Upper lobe of right lung (tissue), 1 donor: Measurements from ENCODE around the gene PMP22. TPM values are rescaled to one million over a fixed set of nuclear protein-coding genes. Genes with fewer than 3 reads are reported as not detected.

Experiments
- ATAC-seq: fragments of 200-7000 bp; cut with Tn5 transposase; one replicate; pipeline ENCODE4 v1.9.1; 2020; ENCODE audit warnings: mild to moderate bottlenecking, moderate library complexity
- DNase-seq: peaks from one replicate; pipeline ENCODE4 v3.0.0-alpha.2; 2020
- H3K27ac ChIP-seq: fragments of 200-600 bp; one replicate; pipeline ENCODE4 v1.8.0; 2022
- H3K27me3 ChIP-seq: fragments of 200-600 bp; one replicate; pipeline ENCODE4 v1.8.0; 2022; ENCODE audit warnings: mild to moderate bottlenecking
- H3K36me3 ChIP-seq: fragments of 200-600 bp; one replicate; pipeline ENCODE4 v1.8.0; 2022
- H3K4me1 ChIP-seq: fragments of 200-600 bp; one replicate; pipeline ENCODE4 v1.8.0; 2022
- H3K4me3 ChIP-seq: fragments of 200-600 bp; one replicate; pipeline ENCODE4 v1.8.0; 2022; ENCODE audit warnings: mild to moderate bottlenecking
- H3K9me3 ChIP-seq: fragments of 200-600 bp; one replicate; pipeline ENCODE4 v1.8.0; 2022
- intact Hi-C: fragments of 100-400 bp; cut with DNase I; formaldehyde crosslinking; loops from one replicate; pipeline ENCODE4 v1.11.0; 2022
- total RNA-seq: library from RNA; stranded (reverse); fragmentation: NEBNext Ultra II Directional; extraction: Animal tissue kit (Norgen Biotek cat#: 25700); gene quantifications from one replicate; pipeline ENCODE4 v1.2.1, GENCODE V29; 2021
- TF ChIP-seq, protein P1 (sequence below): fragments of 200-600 bp; IDR thresholded peaks from one replicate; pipeline ENCODE4 v1.8.0; 2022; ENCODE audit warnings: antibody characterized with exemption
- donor health status: DM: no; HTN: yes; CAD: no; lungs with severe emphysema.

Gene PMP22
- total RNA-seq, 1 donor from 2014 or later, result 157 TPM

DNA sequence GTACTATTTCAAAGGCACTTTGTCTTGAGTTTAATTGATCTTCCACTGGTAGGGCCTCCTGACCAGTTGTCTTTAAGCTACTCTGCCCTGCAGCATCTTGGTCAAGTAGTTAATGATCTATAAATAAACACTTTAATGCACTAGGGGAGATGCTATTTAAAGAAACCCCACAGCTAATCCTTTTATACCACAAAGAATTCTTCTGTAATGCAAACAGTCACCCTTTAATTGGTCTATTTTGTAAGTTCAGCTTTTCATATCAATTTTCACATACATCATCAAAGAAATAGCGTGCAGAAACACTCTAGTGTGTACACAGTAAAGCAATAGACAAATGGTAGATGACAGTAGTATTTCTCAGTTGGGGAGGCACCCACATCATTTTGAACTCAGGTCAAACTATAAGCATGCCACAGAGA lies 70.3 kb downstream of the PMP22 start:
- no peaks in the 10 kb centered on the region for H3K36me3 ChIP-seq

DNA sequence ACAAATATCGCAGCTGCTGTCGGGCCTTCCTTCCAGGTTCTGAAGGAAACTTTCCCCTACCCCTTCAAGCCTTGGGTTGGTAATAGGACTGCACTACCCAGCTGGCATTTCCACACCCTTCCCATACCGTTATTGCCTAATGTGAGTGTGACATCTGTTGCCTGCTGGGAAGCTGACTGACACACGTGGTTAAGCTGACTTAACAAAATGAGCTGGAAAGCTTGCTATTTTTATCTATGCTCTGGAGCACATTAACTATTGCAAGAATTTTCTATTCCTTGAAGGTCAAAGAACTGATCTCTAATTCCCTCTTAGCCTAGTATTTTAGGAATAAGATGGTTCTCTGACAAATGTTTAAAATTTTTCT lies 79.5 kb downstream of the PMP22 start:
- intact Hi-C loops, result no loop called here
- H3K9me3 ChIP-seq, result no peaks in the 10 kb centered on the region
- no peaks in the 10 kb centered on the region for H3K27me3 ChIP-seq
- DNase-seq (no peak), ATAC-seq (peak; percentile 74)
- H3K4me1 ChIP-seq, result peaks cover 9% of the 10 kb centered on the region
- TF ChIP-seq, protein P1, sequence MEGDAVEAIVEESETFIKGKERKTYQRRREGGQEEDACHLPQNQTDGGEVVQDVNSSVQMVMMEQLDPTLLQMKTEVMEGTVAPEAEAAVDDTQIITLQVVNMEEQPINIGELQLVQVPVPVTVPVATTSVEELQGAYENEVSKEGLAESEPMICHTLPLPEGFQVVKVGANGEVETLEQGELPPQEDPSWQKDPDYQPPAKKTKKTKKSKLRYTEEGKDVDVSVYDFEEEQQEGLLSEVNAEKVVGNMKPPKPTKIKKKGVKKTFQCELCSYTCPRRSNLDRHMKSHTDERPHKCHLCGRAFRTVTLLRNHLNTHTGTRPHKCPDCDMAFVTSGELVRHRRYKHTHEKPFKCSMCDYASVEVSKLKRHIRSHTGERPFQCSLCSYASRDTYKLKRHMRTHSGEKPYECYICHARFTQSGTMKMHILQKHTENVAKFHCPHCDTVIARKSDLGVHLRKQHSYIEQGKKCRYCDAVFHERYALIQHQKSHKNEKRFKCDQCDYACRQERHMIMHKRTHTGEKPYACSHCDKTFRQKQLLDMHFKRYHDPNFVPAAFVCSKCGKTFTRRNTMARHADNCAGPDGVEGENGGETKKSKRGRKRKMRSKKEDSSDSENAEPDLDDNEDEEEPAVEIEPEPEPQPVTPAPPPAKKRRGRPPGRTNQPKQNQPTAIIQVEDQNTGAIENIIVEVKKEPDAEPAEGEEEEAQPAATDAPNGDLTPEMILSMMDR, result no peak
- no peak overlapping the region for H3K4me3 ChIP-seq
- no peak overlapping the region for H3K27ac ChIP-seq
- no peaks in the 10 kb centered on the region for H3K36me3 ChIP-seq

More for the DNA sequence above, 70.3 kb downstream of the PMP22 start:
- Histone ChIP-seq H3K27me3 (no peaks in the 10 kb centered on the region), H3K27ac (no peak overlapping the region), H3K4me1 (no peaks in the 10 kb centered on the region), H3K4me3 (no peak overlapping the region), H3K9me3 (peaks cover 2% of the 10 kb centered on the region)
- no peak for DNase-seq
- intact Hi-C loops, result no loop called here
- TF ChIP-seq, protein P1, result no peak
- ATAC-seq, result no peak

DNA sequence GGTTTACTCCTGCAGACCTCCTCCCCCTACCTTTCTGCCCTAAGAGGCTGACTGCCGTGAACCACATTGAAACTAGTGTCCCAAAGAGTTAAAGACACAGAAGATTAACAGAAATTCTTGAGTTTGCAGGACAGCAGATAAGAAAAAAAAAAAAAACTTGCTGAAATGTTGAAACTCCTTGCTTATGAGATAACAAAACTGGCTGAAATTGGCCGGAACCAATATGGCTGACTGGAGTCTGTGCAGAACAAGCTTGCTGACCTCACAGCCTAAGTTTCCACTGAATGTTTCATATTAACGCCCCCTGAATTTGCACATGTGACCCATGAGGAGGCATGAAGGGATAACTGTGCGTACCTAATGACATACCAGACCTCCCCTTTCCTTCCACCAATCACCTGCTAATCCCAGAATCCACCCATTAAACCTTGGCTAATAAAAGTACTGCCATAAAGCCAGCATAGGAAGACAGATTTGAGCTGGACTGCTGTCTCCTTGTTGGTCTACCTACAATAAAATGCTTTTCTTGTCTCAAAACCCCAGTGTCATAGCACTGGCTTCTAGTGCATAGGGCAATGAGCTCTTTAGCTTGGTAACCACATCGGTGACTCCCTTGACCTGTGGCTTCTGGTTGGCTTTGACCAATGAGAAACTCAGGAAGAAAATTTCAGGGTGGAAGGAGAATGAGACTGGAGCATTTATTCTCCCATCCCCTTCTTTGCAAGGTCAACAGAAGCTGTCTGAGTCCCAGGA lies 80.1 kb downstream of the PMP22 start:
- Histone ChIP-seq H3K9me3 (no peaks in the 10 kb centered on the region), H3K4me1 (peaks cover 9% of the 10 kb centered on the region), H3K27ac (no peak overlapping the region), H3K36me3 (no peaks in the 10 kb centered on the region), H3K4me3 (no peak overlapping the region), H3K27me3 (no peaks in the 10 kb centered on the region)
- TF ChIP-seq, protein P1, result no peak
- DNase-seq (no peak), ATAC-seq (no peak)
- intact Hi-C loops, result no loop called here

DNA sequence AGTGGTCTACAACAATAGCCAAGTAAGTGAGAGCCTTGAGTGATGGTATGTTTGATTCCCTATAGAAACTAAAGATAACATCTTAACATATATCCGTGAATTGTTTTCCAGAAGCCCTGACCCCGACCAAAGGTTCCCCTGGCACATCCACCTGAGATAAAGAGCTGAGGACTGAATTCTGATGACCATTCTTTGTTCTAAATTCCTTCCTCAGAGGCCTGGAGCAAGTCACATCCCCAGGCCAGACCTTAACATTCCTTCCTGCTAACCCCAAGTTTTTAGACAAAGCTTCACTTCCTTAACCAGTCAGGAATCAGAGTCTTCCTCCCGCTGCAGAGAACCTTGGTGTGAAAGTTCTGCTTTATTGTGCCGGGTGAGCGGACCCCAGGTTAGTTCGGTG lies 83.3 kb downstream of the PMP22 start:
- H3K9me3 ChIP-seq, result no peaks in the 10 kb centered on the region
- ATAC-seq (no peak), DNase-seq (no peak)
- TF ChIP-seq, protein P1, result no peak
- intact Hi-C loops, result no loop called here
- no peaks in the 10 kb centered on the region for H3K27me3 ChIP-seq
- H3K4me3 ChIP-seq, result no peak overlapping the region
- no peak overlapping the region for H3K27ac ChIP-seq
- H3K4me1 ChIP-seq, result peaks cover 9% of the 10 kb centered on the region
- H3K36me3 ChIP-seq, result no peaks in the 10 kb centered on the region

DNA sequence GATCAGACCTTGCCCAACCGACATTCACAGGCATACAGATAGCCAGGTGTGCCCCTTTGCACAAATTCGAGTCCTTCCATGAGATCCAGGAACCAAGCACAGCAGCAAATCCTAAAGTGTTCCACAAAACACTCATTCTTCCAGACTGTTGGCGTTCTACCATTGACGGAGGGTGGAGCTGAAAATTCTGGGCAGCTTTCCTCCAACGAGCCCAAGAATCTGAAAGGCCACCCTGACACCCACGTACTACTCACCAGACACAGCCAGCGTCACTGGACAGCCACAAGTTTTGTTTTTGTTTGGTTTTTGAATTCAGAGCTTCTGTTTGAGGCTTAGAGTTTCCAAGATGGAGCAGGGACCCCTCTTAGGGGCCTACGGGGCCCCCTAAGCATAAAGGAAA lies 83.8 kb downstream of the PMP22 start:
- intact Hi-C loops, result no loop called here
- DNase-seq, result no peak
- Histone ChIP-seq H3K36me3 (no peaks in the 10 kb centered on the region), H3K4me1 (peaks cover 8% of the 10 kb centered on the region), H3K27ac (no peak overlapping the region), H3K4me3 (no peak overlapping the region), H3K27me3 (no peaks in the 10 kb centered on the region), H3K9me3 (no peaks in the 10 kb centered on the region)
- ATAC-seq, result no peak
- TF ChIP-seq, protein P1, result no peak
